Measurements from ENCODE around the gene ANKRD34A.

- no peak for TF ChIP-seq REST (IDR thresholded peaks at IDR 0.05; ENCODE audit: unreplicated experiment)
- no peak for TF ChIP-seq CTCF (conservative IDR thresholded peaks at IDR 0.05; ENCODE audit: low read depth in 2 of 2)
- TF ChIP-seq JUNB (IDR thresholded peaks at IDR 0.05; ENCODE audit: unreplicated experiment): no peak
- no peak for TF ChIP-seq CREB1 (CRISPR knock-in tag; IDR thresholded peaks at IDR 0.05; ENCODE audit: low read depth)
- TF ChIP-seq EZH2 (IDR thresholded peaks at IDR 0.05; ENCODE audit: low read depth, unreplicated experiment): no peak
Measured at GRCh38 chr1:145993618-145994390, 29.4 kb upstream of the ANKRD34A start.
